H1 (cell line): Measurements from ENCODE around the gene KLHL26. TPM values are rescaled to one million over a fixed set of nuclear protein-coding genes. Genes with fewer than 3 reads are reported as not detected.

Experiments
- NRF1 ChIP-seq: IDR thresholded peaks from 2 replicates; pipeline ENCODE4 v1.6.1; 2011; ENCODE audit warnings: mild to moderate bottlenecking, low read depth, low read length, improper control_type of control experiment
- PHF8 ChIP-seq: fragments of 200-600 bp; sonication (generic); conservative IDR thresholded peaks from 2 replicates; pipeline ENCODE4 v1.7.1; 2012; ENCODE audit warnings: low read depth, mild to moderate bottlenecking, inconsistent platforms, low read length, moderate library complexity
- POU5F1 ChIP-seq: IDR thresholded peaks from 2 replicates; pipeline ENCODE4 v1.6.1; 2011; ENCODE audit warnings: low read depth, mild to moderate bottlenecking, low read length, moderate library complexity
- TAF7 ChIP-seq: optimal IDR thresholded peaks from 2 replicates; pipeline ENCODE3; 2011; ENCODE audit warnings: low read depth, mild to moderate bottlenecking, inconsistent platforms, low read length, moderate library complexity, borderline replicate concordance
- polyA plus RNA-seq, 7 experiments: library from polyadenylated mRNA; depleted of rRNA in 3 of 7; stranded (reverse) in 5 of 7; unstranded in 2 of 7; fragments of >200 nt in 5 of 7; fragments of 200-250 nt in 2 of 7; gene quantifications; 1 replicate in 5 of 7; 2 replicates in 1 of 7; 4 replicates in 1 of 7; pipeline versions ENCODE4 v1.2.1 to v1.2.3, GENCODE V29; 2011 to 2013; ENCODE audit warnings: missing spikeins in 2 of 7, mixed read lengths in 2 of 7
- total RNA-seq: library from RNA; stranded (reverse); fragmentation: NEBNext Ultra II Directional; extraction: Animal tissue kit (Norgen Biotek cat#: 25700); gene quantifications from 2 replicates; pipeline ENCODE4 v1.2.1, GENCODE V29; 2021

The KLHL26 gene
- total and polyA plus RNA-seq, 2 of the 8 experiments (the other 6 are each of a cell fraction or from before 2014, with no cell fraction given): 2.2 to 8.8 TPM

DNA sequence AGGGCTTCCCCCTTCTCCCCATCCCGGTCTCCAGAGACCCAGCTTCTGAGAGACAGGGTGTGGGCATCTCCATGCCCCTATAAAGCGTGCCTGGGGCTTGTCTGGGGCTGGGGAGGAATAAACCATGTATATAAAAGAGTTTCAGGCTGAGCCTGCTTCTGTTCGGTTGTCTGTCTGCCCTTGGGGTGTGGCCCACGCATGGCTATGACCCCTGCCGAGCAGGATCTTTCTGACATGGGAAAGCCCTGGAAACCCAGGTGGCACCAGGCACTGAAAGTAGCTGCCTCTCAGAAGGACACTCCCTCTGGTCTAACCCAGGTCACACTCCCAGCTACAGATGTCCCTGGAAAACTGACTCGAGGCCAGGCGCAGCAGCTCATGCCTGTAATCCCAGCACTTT is 15.9 kb upstream of the KLHL26 start (continued):
- TF ChIP-seq TAF7 (no peak), NRF1 (no peak), POU5F1 (no peak), PHF8 (no peak)
- TF ChIP-seq, all 59 proteins: peak for 0
